ENCODE data around the gene CYTH1. TPM values are rescaled to one million over a fixed set of nuclear protein-coding genes. Genes with fewer than 3 reads are reported as not detected.

Gene CYTH1
- polyA plus RNA-seq, 1 donor from 2014 or later = 120 TPM

DNA sequence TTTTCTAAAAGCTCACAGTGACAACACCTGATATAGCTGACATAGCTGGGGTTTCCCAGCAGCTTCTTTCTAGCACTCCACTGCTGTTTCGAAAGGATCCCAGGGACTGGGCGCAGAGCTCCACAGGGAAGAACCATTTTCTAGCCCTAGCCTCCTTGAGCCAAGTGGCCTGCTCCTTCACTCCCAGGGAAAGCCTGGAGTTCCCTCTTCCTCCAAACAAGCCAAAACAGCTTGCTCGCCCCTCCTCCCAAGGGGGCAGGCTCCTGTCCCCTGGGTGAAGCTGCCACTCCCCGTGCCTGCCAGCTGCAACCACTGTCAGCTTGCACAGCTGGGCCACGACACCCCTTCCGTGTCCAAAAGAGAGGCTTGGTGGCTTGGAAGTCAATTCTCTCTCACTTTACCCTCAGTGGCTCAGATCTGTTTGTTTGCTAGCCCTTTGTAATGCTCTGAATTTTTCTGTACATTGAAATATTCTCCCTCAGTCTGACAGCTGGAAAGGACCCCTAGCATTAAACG, 59.8 kb downstream of the CYTH1 start:
- Histone ChIP-seq H3K4me3 (ENCODE audit: low read length) (peak overlapping the region; percentile 82), H3F3A (ENCODE audit: insufficient read depth, low read length, poor library complexity, severe bottlenecking) (no peaks in the 10 kb centered on the region), H3K9me2 (ENCODE audit: insufficient read depth, low read length) (no peaks in the 10 kb centered on the region), H4K20me1 (ENCODE audit: insufficient read depth) (no peaks in the 10 kb centered on the region), H2AFZ (ENCODE audit: low read depth, low read length) (no peak overlapping the region), H3K4me2 (ENCODE audit: low read length) (peak overlapping the region; percentile 85), H3K9ac (ENCODE audit: low read length) (peak overlapping the region; percentile 95), H3K9me3 (ENCODE audit: low read length) (no peaks in the 10 kb centered on the region), H3K36me3 (ENCODE audit: insufficient read depth, low read length) (no peaks in the 10 kb centered on the region), H3K27ac (ENCODE audit: low read length) (peak overlapping the region; percentile 96), H3K79me2 (replicated peaks; ENCODE audit: insufficient read depth, low read length) (peaks cover 61% of the 10 kb centered on the region), H3K27me3 (ENCODE audit: insufficient read depth, low read depth, low read length) (no peaks in the 10 kb centered on the region)
- TF ChIP-seq EZH2 (IDR thresholded peaks at IDR 0.05; ENCODE audit: borderline replicate concordance, insufficient read depth, low read length, poor library complexity, severe bottlenecking) (no peak), TAF1 (IDR thresholded peaks at IDR 0.05; ENCODE audit: low read depth) (no peak), EP300 (conservative IDR thresholded peaks at IDR 0.05; ENCODE audit: poor library complexity, severe bottlenecking) (peak; percentile 10)
- TF ChIP-seq, protein P1, sequence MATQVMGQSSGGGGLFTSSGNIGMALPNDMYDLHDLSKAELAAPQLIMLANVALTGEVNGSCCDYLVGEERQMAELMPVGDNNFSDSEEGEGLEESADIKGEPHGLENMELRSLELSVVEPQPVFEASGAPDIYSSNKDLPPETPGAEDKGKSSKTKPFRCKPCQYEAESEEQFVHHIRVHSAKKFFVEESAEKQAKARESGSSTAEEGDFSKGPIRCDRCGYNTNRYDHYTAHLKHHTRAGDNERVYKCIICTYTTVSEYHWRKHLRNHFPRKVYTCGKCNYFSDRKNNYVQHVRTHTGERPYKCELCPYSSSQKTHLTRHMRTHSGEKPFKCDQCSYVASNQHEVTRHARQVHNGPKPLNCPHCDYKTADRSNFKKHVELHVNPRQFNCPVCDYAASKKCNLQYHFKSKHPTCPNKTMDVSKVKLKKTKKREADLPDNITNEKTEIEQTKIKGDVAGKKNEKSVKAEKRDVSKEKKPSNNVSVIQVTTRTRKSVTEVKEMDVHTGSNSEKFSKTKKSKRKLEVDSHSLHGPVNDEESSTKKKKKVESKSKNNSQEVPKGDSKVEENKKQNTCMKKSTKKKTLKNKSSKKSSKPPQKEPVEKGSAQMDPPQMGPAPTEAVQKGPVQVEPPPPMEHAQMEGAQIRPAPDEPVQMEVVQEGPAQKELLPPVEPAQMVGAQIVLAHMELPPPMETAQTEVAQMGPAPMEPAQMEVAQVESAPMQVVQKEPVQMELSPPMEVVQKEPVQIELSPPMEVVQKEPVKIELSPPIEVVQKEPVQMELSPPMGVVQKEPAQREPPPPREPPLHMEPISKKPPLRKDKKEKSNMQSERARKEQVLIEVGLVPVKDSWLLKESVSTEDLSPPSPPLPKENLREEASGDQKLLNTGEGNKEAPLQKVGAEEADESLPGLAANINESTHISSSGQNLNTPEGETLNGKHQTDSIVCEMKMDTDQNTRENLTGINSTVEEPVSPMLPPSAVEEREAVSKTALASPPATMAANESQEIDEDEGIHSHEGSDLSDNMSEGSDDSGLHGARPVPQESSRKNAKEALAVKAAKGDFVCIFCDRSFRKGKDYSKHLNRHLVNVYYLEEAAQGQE (IDR thresholded peaks at IDR 0.05; ENCODE audit: borderline replicate concordance) = no peak

DNA sequence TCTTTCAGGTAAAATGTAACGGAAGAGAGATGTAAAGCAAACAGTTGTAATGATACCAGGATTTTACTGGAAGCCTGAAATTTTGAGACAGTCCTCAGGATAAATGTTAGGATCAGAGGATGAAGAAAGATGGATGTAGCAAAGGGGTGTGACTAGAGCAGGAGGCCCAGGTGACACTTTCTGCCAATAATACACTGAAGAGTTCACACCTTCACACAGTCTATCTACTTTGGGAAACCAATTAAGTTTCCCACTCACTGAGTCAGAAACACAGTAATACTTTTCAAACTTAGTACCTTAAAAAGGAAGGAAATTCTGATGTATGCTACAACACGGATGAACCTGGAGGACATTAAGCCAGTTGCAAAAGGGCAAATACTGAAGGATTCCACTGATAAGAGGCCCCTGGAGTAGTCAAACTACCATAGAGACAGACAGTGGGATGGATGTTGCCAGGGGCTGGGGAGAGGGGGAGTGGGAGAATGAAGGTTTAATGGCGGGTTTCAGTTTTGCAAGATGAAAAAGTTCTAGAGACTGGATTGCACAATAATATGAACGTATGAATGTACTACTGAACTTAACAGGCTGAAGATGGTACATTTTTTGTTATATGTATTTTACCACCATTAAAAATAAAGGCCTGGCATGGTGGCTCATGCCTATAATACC, 62.3 kb downstream of the CYTH1 start:
- Histone ChIP-seq H3K9me3 (ENCODE audit: low read length) (no peaks in the 10 kb centered on the region), H3K9me2 (ENCODE audit: insufficient read depth, low read length) (no peaks in the 10 kb centered on the region), H3F3A (ENCODE audit: insufficient read depth, low read length, poor library complexity, severe bottlenecking) (no peaks in the 10 kb centered on the region), H3K79me2 (replicated peaks; ENCODE audit: insufficient read depth, low read length) (peaks cover 77% of the 10 kb centered on the region), H3K9ac (ENCODE audit: low read length) (no peak overlapping the region), H2AFZ (ENCODE audit: low read depth, low read length) (no peak overlapping the region), H3K36me3 (ENCODE audit: insufficient read depth, low read length) (no peaks in the 10 kb centered on the region), H3K27ac (ENCODE audit: low read length) (no peak overlapping the region), H3K4me2 (ENCODE audit: low read length) (peak overlapping the region; percentile 47), H4K20me1 (ENCODE audit: insufficient read depth) (no peaks in the 10 kb centered on the region), H3K27me3 (ENCODE audit: insufficient read depth, low read depth, low read length) (no peaks in the 10 kb centered on the region), H3K4me3 (ENCODE audit: low read length) (peak overlapping the region; percentile 82)
- TF ChIP-seq POLR2AphosphoS5 (IDR thresholded peaks at IDR 0.05) (no peak), RAD21 (conservative IDR thresholded peaks at IDR 0.05) (no peak), MXI1 (conservative IDR thresholded peaks at IDR 0.05; ENCODE audit: poor library complexity, severe bottlenecking) (no peak)

DNA sequence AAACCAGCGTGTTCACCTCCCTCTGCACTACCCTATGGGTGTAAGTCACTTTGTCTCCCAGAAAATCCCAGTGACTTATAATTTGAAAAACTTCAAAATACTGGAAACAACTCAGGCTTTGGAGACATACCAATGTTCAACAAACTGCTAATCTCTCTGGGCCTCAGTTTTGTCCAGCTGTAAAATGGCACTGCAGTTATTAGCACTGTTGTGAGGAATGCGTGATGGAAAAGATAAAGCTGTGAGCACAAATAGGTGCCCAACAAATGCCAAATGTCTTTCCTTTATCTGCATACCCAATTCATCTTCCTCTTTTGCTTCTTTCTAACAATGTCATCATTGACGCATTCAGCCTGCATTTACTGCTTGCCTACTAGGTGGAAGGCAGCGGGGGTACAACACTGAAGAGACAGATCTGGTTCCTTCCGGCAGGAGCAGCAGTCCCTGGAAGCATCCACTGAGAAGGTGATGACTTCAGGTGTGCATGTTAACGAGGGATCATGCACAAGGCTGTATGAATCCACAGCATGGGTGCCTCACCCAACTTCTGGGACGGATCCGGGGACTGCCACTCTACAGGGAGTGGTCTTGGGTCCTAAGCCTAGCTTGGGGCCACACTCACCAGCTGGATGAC, 63.4 kb downstream of the CYTH1 start:
- no peak overlapping the region for H3K27ac ChIP-seq (ENCODE audit: low read length)
- H3K4me2 ChIP-seq (ENCODE audit: low read length) = no peak overlapping the region
- H3K9me2 ChIP-seq (ENCODE audit: insufficient read depth, low read length) = no peaks in the 10 kb centered on the region
- H3K27me3 ChIP-seq (ENCODE audit: insufficient read depth, low read depth, low read length) = no peaks in the 10 kb centered on the region
- H3K36me3 ChIP-seq (ENCODE audit: insufficient read depth, low read length) = no peaks in the 10 kb centered on the region
- no peaks in the 10 kb centered on the region for H3K9me3 ChIP-seq (ENCODE audit: low read length)
- H3K79me2 ChIP-seq (replicated peaks; ENCODE audit: insufficient read depth, low read length) = peaks cover 78% of the 10 kb centered on the region
- TF ChIP-seq MXI1 (conservative IDR thresholded peaks at IDR 0.05; ENCODE audit: poor library complexity, severe bottlenecking) (no peak), RAD21 (conservative IDR thresholded peaks at IDR 0.05) (no peak), EZH2 (IDR thresholded peaks at IDR 0.05; ENCODE audit: borderline replicate concordance, insufficient read depth, low read length, poor library complexity, severe bottlenecking) (no peak), TAF1 (IDR thresholded peaks at IDR 0.05; ENCODE audit: low read depth) (no peak), SMC3 (conservative IDR thresholded peaks at IDR 0.05; ENCODE audit: poor library complexity) (no peak), EP300 (conservative IDR thresholded peaks at IDR 0.05; ENCODE audit: poor library complexity, severe bottlenecking) (no peak)
- TF ChIP-seq, protein P1 (IDR thresholded peaks at IDR 0.05; ENCODE audit: borderline replicate concordance) = no peak
- TF ChIP-seq, protein P2, sequence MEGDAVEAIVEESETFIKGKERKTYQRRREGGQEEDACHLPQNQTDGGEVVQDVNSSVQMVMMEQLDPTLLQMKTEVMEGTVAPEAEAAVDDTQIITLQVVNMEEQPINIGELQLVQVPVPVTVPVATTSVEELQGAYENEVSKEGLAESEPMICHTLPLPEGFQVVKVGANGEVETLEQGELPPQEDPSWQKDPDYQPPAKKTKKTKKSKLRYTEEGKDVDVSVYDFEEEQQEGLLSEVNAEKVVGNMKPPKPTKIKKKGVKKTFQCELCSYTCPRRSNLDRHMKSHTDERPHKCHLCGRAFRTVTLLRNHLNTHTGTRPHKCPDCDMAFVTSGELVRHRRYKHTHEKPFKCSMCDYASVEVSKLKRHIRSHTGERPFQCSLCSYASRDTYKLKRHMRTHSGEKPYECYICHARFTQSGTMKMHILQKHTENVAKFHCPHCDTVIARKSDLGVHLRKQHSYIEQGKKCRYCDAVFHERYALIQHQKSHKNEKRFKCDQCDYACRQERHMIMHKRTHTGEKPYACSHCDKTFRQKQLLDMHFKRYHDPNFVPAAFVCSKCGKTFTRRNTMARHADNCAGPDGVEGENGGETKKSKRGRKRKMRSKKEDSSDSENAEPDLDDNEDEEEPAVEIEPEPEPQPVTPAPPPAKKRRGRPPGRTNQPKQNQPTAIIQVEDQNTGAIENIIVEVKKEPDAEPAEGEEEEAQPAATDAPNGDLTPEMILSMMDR (IDR thresholded peaks at IDR 0.05; ENCODE audit: poor library complexity, severe bottlenecking) = no peak
- no peaks in the 10 kb centered on the region for H4K20me1 ChIP-seq (ENCODE audit: insufficient read depth)
- H3K9ac ChIP-seq (ENCODE audit: low read length) = peak overlapping the region; percentile 7
- peak overlapping the region; percentile 82 for H3K4me3 ChIP-seq (ENCODE audit: low read length)
- no peaks in the 10 kb centered on the region for H3F3A ChIP-seq (ENCODE audit: insufficient read depth, low read length, poor library complexity, severe bottlenecking)
- no peak overlapping the region for H2AFZ ChIP-seq (ENCODE audit: low read depth, low read length)

Data from neural cell (in vitro differentiated cells).